DMS53 treated with DMSO at 0.1 percent for 48 hours (cell line): ENCODE measurements around the gene CHRNA1.
A peak's percentile ranks its signal among the peaks of the same experiment; 100 is the strongest.

Experiments
- DNase-seq: peaks from one replicate; lab custom pipeline; 2025; ENCODE audit not compliant: unreplicated experiment; lab: John Stamatoyannopoulos, UW

Gene CHRNA1

DNA sequence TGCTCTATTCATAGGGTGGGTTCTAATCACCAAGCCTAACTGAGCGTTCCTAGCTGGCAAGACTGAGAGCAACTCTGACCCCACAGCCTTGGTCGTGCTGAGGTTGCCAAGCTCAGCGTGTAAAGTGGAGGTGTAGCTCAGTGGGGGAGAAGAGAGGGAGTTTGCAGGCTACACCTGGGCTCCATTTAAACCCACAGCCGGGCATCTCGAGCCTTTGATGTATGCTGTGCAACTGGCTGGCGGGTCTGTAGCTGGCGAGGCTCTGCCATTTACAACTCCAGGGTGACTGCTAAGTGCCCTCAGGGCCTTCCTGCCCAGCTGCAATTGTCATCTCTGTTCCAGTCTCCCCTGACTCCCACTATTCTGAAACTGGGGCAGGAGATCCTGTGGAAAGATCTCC is 20.0 kb upstream of the CHRNA1 start:
- DNase-seq: no peak

DNA sequence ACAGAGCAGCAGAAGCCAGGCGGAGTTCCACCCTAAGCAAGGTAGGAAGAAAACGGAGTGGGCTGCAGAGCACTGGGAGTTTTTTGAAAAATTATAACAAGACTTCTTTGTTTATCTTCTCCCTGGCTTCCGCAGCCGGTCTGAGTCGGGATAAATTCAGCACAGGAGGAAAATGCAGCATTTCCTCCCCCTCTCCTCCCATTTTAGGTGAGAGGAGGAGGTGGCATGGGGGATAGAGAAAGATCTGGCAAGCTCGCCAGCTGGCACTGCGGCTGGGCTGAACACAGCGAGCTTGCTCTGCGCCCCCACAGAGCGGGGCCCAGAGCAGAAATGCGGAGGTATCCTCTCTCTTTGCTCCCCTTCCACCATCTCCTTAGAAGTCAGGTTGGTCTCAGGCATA is 17.7 kb upstream of the CHRNA1 start:
- DNase-seq: no peak

DNA sequence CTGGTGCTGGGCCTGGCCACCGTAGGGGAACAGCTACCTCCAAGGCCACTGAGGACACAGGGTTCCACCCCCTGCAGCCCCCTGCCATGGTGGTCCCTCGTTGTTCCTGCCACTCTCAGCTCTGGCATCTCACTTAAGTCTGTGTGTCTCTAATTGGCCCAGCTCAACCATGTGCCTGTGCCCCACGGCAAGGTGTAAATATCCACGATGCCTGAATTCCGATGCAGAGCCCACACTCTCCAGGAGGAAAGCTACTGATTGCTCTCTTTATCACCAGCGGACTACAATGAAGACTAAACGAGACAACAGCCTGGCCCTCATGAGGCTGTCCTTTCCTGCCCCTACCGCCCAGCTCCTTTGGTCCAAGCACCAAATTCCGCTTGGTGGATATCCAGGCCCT is 17.0 kb upstream of the CHRNA1 start:
- no peak for DNase-seq

DNA sequence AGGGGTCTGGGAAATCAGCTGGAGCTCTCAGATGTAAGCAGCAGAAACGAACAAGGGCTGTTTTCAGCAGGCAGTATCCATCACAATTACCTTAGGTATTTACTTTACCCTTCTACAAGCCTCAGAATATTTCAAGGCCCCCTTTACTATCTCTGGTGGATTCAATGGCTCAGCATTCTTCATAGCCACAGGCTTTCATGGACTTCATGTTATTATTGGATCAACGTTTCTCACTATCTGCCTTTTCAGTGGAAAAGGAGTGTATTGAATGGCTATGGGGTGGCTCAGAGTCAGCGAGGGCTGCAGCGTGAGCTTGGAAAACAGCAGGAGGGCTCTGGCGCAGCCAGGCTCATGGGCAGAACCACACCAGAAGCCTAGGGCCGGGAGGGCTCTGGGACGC is 16.6 kb upstream of the CHRNA1 start:
- no peak for DNase-seq

DNA sequence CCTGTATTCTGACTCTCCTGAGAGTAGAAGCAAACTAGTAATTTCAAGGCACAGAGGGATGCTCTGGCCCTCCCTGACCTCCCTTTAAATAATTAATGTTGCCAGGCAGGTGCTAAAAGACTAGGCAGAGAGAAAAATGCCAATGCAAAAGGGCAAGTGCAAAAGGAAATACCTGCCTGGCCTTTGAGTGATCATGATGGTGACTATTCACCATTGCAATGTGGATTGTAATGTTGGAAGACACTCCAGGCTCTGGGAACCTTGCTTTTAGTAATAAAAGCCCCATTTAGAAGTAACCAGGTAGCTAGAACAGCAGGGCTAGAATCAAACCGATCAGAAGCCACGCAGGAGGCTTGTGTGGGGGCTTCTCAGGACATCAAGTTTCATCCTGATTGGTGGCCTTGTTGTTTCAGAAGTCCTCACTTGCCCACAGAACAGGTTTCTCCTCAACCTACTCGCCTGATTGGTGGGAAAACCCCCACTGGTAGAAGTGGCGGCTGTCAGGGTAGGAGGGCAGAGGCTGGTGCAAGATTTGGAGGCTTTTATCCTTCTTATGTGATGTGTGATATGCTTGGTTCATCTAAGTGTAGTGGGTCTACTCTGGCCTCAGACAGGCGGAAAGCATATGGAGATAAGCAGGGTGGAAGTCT is 16.0 kb upstream of the CHRNA1 start:
- no peak for DNase-seq

DNA sequence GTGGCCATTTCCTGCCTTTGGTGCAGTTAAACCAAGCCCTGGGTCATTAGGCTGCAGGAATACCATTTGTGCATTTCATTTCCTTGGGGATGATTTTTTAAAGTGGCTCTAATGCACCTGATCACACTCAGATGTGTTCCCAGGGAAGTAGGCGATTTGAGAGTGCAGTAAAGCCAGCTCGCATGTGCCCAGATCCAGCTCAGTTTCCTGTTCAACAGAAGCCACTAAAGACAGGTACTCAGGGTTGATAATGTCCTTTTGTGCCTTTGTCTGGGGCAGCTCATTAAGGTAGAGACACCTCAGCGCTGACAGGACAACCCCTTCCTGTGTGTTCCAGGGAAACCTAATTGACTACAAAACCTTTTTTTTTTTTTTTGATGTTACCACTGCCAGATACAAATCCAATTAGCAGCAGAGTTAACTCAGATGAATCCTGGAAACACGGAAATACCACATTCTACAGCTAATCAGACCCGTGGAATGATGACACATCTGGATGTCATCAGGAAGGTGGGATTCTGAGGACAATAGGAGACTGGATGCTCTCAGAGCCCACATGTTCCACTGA is 15.2 kb upstream of the CHRNA1 start:
- DNase-seq: no peak

DNA sequence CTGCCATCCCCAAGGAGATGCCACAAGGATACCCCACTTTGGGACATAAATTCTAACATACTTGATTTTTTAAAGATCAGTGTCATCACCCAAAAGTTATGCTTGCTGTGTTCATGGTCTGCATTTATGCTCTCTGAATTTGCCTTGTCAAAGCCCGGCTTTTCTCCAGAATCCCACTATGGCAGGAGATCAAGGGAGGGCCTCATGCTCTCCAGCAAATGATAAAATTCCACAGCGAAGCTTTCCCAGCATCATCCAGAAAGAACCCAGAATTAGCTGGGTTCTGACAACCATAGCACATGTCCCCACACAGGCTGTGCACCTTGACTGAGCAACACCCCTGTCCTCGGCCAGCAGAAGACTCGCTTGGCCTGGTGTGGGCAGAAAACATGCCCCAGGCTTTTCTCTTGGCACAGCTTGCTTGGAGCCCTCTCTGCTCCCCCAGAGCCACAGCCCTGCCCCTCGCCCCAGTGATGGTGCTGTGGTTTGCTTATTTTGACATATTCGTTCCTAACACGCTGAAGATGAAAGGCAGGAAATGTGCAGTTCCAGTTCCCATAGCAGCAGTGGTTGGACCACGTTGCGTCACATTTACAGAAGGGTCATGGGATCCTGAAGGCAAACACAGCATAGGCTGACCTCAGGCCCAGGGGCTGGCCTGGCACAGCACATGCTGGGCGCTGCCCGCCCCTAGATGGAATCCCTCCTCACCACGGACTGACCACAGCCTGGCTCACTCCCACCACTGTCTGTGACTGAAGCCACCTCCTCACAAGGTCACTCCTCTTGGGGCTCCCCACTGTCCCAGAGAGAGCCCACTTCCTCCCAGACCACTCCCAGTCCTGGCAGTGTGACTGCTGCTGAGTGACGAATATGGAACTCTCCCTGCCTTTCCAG is 14.1 kb upstream of the CHRNA1 start:
- DNase-seq: no peak

DNA sequence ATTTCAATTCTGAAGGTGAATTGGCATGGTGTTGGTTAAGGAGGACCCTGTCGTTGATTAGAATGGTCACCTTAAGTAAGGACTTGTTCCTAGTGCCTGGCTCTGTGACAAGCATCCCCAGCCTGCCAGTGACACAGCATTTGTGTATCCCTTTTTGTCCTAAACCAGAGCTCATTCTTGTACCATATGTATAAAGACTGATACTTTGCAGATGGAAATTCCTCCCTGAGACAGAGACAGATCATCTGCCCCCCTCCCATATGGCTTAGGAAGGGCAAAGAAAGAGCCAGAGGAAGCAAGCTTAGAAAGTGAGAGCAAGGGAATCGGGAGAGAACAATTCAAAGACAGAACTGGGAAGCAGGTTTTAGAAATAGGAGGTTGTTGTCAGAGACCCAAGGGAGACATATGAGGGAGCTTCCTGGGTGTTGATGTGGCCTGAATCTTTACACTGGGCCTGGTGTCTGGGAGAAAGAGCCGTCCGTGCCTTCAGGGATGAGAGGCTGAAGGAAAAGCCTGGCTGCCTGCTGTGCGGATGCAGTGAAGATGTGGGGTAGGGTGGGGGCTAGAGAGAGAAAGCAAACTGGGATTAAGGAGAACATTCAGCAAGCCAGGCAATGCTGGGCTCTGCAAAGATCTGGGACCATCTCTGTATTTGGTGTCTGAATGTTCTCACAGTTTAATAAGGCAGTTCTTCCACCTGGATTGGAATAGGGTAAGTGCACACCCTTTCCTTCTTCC is 13.2 kb upstream of the CHRNA1 start:
- DNase-seq: no peak

DNA sequence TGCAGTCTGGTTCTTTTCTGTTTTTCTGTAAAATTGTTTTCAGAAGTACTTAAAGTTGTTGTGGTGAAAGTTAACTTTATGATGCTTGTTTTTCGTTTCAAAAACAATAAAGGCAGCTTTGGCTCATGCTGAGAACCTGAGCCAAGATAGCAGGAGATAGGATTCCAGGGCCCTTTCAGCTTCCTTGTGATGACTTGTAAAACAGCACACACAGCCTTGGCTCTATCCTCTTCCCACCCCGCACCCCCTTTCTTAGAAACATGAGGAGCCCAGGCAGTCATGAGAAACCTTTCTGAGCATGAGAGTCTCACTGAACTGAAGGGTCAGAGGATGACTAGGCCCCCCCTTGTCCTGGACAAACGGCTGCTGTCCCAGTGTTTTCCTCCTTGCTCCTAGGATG is 12.4 kb upstream of the CHRNA1 start:
- no peak for DNase-seq

DNA sequence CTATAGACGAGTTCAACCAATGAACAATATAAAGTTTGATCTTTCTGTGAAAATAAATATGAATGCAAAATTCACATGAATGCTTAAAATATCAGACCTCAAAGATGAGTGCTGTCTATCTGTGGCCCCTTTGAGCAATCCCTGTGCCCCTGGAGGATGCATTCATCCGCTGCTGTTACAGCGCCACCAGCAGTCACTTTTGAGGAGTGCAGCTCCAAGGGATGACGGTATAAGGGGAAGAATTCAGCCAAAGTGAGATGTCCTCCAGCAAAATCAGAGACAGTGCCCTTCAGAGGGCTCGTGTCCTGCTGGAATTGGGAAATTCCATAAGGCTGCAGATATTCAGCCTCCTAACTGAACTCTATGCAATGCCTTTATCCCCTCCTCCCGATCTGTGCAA is 12.0 kb upstream of the CHRNA1 start:
- DNase-seq: no peak

DNA sequence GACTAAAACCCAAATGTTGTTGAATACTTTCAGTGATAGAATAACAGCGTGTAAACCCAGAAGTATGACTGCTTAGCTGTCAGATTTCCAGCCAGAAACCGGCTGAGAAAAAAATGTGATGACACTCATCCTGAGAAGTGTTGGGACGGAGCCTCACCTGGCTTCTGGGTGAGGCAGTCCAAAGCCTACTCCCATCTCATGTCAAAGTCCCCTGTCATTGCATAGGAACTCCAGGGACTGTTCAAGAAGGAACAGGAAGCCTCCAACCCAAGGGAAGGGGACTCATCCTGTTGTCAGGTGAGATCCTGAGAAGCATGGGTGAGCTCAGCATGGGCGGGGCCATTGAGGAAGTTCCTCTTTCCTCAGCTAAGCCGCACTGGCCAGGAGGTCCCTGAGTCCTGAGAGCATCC is 11.3 kb upstream of the CHRNA1 start:
- peak; percentile 6 for DNase-seq

DNA sequence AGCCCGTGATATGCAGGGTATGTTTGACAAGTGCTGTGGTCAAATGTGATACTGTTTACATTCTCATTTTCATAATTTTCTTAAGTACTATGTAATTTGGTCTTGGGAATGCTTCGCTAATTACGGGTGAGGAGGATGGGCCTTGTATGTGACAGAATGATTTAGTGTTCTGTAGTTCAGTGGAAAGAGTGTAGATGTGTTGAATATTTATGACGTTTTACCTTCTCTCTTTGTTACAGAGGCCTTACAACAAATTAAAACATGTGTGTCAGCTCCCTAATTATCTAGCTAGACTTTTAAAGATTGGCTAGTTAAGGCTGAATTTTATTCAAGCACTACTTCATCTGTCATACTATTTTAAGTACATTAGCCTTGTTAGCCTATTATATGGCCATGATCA is 10.6 kb upstream of the CHRNA1 start:
- no peak for DNase-seq

DNA sequence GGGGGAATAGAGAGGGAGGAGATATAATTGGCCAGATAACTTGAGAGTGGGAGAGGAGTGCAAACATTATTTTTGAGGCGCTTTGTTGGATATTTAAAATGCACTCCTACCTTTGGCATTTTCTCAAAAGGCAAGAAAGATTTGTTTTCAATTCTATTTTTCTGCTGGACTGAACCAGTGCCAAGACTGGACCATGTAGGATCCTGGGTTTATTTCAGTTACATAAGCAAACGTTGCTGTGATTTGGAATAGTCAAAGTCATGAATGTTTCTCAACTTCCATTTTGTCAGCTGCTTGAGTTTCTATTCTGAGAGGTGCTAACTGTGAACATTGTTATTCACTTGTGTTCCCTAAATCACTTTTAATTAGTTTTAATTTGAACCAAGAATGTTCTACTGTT is 8.9 kb upstream of the CHRNA1 start:
- no peak for DNase-seq

DNA sequence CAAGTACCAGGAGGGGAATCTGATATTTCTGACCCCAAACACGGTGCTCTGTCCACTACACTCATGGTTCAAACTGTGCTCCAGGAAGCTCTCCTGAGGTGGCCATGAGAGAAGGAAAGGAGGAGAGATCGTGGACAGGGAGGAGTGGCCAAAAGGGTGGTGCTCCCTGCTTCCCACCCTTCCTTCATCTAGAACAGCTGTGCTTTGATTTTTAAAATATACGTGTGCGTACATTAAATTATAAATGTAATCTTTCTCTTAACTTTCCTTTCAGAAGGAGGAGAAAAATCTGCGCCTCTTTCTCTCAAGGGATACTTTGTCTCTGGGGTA is 8.2 kb upstream of the CHRNA1 start:
- DNase-seq: no peak

DNA sequence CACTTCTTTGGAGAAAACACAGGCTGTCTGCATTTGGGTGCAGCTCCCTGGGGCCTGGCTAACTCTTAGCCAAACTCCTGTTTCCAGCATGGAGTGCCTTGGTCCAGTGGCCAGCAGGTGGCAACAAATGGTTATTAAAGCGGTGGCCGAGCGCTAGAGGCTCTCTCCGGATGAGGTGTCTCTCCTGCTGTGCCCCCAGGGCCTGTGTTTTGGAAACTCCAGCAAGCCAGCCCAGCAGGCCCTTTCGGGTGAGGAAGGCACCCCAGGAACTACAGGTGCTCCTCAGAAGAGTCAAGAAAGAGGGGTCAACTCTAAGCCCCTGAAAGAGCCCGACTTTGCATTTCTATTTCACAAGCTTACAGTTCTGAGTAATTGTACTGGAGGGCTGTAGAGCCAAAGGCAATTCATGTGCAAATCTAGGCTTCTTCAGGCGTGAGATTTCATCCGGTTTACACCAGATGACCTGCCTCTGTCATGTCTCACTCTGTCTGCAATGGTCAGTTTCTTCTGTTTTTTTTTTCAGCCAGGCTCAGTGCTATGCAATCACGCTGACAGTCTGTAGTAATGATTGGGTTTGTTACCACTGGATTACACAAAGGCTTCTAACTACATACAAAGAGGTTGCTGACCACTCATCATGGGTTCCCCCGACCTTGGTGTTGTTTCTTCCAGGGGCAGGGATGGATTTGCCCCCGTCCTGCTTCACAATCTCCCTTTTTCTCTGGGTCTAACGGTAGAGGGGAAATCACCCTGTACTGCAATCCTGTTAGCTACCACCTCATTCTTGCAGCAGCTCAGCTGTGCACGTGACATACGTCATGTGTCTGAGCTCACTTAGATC is 7.6 kb upstream of the CHRNA1 start:
- peak; percentile 75 for DNase-seq

DNA sequence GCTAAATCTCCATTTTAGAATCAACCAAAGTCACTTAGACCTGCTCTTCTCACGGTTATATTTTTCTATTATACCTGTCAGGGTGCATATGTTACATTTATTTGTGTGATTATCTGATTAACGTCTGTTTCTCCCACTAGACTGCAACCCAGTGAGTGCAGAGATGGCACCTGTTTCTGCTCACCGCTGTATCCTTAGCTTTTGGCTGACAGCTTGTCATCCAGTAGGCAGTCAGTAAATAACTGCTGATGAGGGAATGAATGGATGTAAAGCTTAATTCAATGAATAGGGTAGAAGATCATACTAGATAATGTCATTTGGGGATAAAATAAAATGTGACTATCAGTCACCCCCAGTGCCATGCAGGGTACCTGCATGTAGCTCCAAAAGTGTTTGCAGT is 6.9 kb upstream of the CHRNA1 start:
- no peak for DNase-seq

DNA sequence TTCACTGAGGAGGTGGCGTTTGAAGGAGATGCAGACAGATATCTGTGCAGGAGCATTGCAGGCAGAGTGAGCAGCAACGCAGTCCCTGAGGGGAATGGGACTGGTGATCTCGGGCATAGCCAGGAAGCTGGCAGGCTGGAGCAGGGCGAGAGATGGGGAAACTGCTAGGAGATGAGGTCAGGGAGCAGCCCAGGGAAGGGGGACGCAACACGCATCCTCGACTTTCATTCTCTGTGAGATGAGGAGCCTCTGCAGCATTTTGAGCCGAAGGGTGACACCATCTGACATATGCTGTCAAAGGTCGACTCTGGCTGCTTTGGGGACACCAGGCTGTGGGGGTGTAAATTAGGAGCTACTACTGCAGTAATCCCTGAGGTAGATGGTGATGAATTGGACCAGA is 4.3 kb upstream of the CHRNA1 start:
- DNase-seq: no peak

DNA sequence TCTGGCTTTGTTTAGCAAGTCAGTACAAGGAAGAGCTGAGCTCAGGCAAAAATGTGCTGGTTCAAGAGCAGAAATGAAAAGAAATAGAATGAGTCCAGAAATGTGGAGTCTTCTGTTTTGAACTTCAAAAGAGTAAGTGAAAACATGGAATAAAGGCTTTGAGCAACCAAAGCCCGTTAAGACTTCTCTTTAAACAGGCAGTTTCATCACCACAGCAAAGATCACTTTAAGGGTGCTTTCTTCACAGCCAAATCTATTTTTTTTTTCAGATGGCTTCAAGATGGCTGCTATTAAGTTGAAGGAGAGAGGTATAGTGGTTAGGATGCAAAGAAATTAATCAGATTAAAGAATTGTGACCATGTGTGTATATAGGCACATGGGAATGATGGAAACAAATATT is 2.0 kb upstream of the CHRNA1 start:
- no peak for DNase-seq

DNA sequence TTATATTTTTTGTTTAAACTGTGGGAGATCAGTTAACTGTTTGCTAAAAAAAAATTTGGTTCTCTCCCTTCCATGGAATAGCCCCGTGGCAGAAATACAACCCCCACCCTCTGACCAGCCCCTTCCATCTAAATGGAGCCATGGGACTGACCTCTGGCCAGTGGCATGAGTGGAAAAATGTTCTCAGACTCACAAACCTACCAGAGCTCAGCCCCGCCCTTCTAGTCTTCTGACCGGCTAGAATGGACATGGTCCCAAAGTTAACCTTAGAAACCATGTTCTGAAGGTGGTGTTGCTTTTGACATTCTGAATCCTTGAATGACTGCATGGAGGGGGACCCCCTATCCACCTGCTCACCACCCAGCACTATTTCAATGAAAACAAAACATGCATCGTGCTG is 1.3 kb upstream of the CHRNA1 start:
- DNase-seq: no peak

DNA sequence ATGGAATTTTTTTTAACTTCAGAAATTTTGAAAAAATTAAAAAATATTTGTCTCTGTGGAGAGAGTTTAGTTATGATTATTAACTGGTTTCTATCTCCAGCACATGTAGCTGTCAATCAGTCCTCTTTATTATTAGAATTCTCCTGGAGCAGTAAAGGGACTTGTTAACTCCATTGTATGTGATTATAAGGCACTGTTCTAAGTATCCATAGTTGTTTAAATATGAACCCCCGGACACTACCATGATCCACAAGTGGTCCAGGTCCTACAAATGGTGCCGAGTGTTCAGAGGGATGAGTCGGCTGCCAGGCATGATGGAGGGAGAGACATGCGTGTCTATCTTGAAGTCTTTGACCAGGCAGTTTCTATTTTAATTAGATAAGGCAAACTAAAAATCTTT is 492 bp downstream of the CHRNA1 start:
- no peak for DNase-seq

DNA sequence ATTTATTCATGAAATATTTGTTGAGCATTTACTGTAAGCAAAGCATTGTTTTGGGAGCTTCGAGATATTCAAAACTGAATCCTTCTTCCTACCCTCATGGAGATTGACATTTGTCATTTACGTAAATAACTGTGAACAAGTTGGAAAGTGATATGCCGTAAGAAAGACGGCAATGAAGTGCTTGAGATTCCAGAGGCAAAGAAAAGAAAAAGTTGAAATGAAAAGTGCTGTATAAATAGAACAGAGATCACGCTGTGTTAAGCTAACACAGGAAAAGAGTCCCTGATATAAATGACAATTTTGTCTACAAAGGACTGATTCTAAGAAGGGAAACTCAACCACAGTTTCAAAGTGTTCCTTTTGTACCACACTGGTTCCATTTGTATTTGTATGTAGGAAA is 1.8 kb downstream of the CHRNA1 start:
- DNase-seq: no peak
